Dendritic cell treated with granulocyte-macrophage colony-stimulating factor and Interleukin-4, amounts not matched to agents 40 ng/mL and 50 ng/mL, for 4 days (primary cell): ENCODE results near the gene SAMD4A.
A peak's percentile ranks its signal among the peaks of the same experiment; 100 is the strongest.
"Not testable (repeated sequence)": the region's sequence is repeated elsewhere in the genome, so short reads cannot be mapped to it uniquely, and the experiment has no call there.

Source experiments
- H3K27ac Mint-ChIP-seq: one replicate; pipeline ENCODE4 v1.8.0; 2022; ENCODE audit warnings: mild to moderate bottlenecking, mixed read lengths
- H3K27me3 Mint-ChIP-seq: one replicate; pipeline ENCODE4 v1.8.0; 2022; ENCODE audit warnings: mild to moderate bottlenecking, mixed read lengths
- H3K36me3 Mint-ChIP-seq: one replicate; pipeline ENCODE4 v1.8.0; 2022; ENCODE audit warnings: low read depth, mixed read lengths
- H3K4me1 Mint-ChIP-seq: one replicate; pipeline ENCODE4 v1.8.0; 2022; ENCODE audit warnings: low read depth, mixed read lengths
- H3K4me3 Mint-ChIP-seq: one replicate; pipeline ENCODE4 v1.8.0; 2022; ENCODE audit warnings: mild to moderate bottlenecking, moderate library complexity, mixed read lengths
- H3K9me3 Mint-ChIP-seq: one replicate; pipeline ENCODE4 v1.8.0; 2022; ENCODE audit warnings: mixed read lengths
- intact Hi-C: fragments of 100-400 bp; cut with micrococcal nuclease; formaldehyde crosslinking; loops from one replicate; pipeline ENCODE4 v1.15.0; 2022

SAMD4A gene

GRCh38 chr14:54622192-54622958 lies 55.4 kb downstream of the SAMD4A start:
- intact Hi-C loops: no loop called here
- no peaks in the 10 kb centered on the region for H3K9me3 Mint-ChIP-seq
- peaks cover 11% of the 10 kb centered on the region for H3K4me1 Mint-ChIP-seq
- no peak overlapping the region for H3K27ac Mint-ChIP-seq
- H3K36me3 Mint-ChIP-seq: no peaks in the 10 kb centered on the region
- H3K4me3 Mint-ChIP-seq: no peak overlapping the region
- no peaks in the 10 kb centered on the region for H3K27me3 Mint-ChIP-seq

- Mint-ChIP-seq H3K9me3 (no peaks in the 10 kb centered on the region), H3K27me3 (no peaks in the 10 kb centered on the region), H3K27ac (no peak overlapping the region), H3K4me3 (no peak overlapping the region), H3K36me3 (no peaks in the 10 kb centered on the region), H3K4me1 (peaks cover 22% of the 10 kb centered on the region)
- intact Hi-C loops: no loop called here
Observed at GRCh38 chr14:54623279-54624004, 56.5 kb downstream of the SAMD4A start.

- intact Hi-C loops, H3K36me3 Mint-ChIP-seq, H3K27ac Mint-ChIP-seq, H3K9me3 Mint-ChIP-seq, H3K27me3 Mint-ChIP-seq, H3K4me3 Mint-ChIP-seq: not testable (repeated sequence)
- peaks cover 27% of the 10 kb centered on the region for H3K4me1 Mint-ChIP-seq
Observed at GRCh38 chr14:54624005-54624358, 57.1 kb downstream of the SAMD4A start.

GRCh38 chr14:54625112-54625511 lies 58.2 kb downstream of the SAMD4A start:
- intact Hi-C loops: no loop called here
- Mint-ChIP-seq H3K4me1 (peaks cover 35% of the 10 kb centered on the region), H3K27ac (no peak overlapping the region), H3K27me3 (no peaks in the 10 kb centered on the region), H3K4me3 (no peak overlapping the region), H3K9me3 (no peaks in the 10 kb centered on the region), H3K36me3 (no peaks in the 10 kb centered on the region)

GRCh38 chr14:54627219-54627539 lies 60.3 kb downstream of the SAMD4A start:
- intact Hi-C loops: no loop called here
- Mint-ChIP-seq H3K36me3 (no peaks in the 10 kb centered on the region), H3K4me3 (no peak overlapping the region), H3K9me3 (peaks cover 2% of the 10 kb centered on the region), H3K27me3 (no peaks in the 10 kb centered on the region), H3K27ac (peak overlapping the region; percentile 83), H3K4me1 (peaks cover 40% of the 10 kb centered on the region)

GRCh38 chr14:54627540-54628363 lies 60.8 kb downstream of the SAMD4A start:
- Mint-ChIP-seq H3K27me3 (no peaks in the 10 kb centered on the region), H3K4me1 (peaks cover 40% of the 10 kb centered on the region), H3K9me3 (peaks cover 6% of the 10 kb centered on the region), H3K27ac (peak overlapping the region; percentile 83), H3K4me3 (peak overlapping the region; percentile 34), H3K36me3 (no peaks in the 10 kb centered on the region)
- intact Hi-C loops: no loop called here

GRCh38 chr14:54629183-54629582 lies 62.3 kb downstream of the SAMD4A start:
- H3K27me3 Mint-ChIP-seq: no peaks in the 10 kb centered on the region
- no peak overlapping the region for H3K27ac Mint-ChIP-seq
- peaks cover 40% of the 10 kb centered on the region for H3K4me1 Mint-ChIP-seq
- intact Hi-C loops: no loop called here
- H3K36me3 Mint-ChIP-seq: no peaks in the 10 kb centered on the region
- H3K4me3 Mint-ChIP-seq: no peak overlapping the region
- H3K9me3 Mint-ChIP-seq: peaks cover 6% of the 10 kb centered on the region

GRCh38 chr14:54629635-54630360 lies 62.9 kb downstream of the SAMD4A start:
- H3K27ac Mint-ChIP-seq: no peak overlapping the region
- H3K27me3 Mint-ChIP-seq: no peaks in the 10 kb centered on the region
- peaks cover 40% of the 10 kb centered on the region for H3K4me1 Mint-ChIP-seq
- H3K9me3 Mint-ChIP-seq: peaks cover 6% of the 10 kb centered on the region
- intact Hi-C loops: no loop called here
- H3K36me3 Mint-ChIP-seq: no peaks in the 10 kb centered on the region
- H3K4me3 Mint-ChIP-seq: no peak overlapping the region

GRCh38 chr14:54631016-54631415 lies 64.1 kb downstream of the SAMD4A start:
- H3K9me3 Mint-ChIP-seq: peaks cover 6% of the 10 kb centered on the region
- intact Hi-C loops: no loop called here
- H3K4me3 Mint-ChIP-seq: no peak overlapping the region
- H3K27ac Mint-ChIP-seq: no peak overlapping the region
- H3K4me1 Mint-ChIP-seq: peaks cover 35% of the 10 kb centered on the region
- H3K27me3 Mint-ChIP-seq: no peaks in the 10 kb centered on the region
- H3K36me3 Mint-ChIP-seq: no peaks in the 10 kb centered on the region

GRCh38 chr14:54632452-54632851 lies 65.5 kb downstream of the SAMD4A start:
- no peaks in the 10 kb centered on the region for H3K36me3 Mint-ChIP-seq
- no peaks in the 10 kb centered on the region for H3K27me3 Mint-ChIP-seq
- H3K4me3 Mint-ChIP-seq: no peak overlapping the region
- H3K27ac Mint-ChIP-seq: no peak overlapping the region
- intact Hi-C loops: no loop called here
- H3K4me1 Mint-ChIP-seq: peaks cover 28% of the 10 kb centered on the region
- H3K9me3 Mint-ChIP-seq: peaks cover 6% of the 10 kb centered on the region

GRCh38 chr14:54633076-54633475 lies 66.1 kb downstream of the SAMD4A start:
- H3K9me3 Mint-ChIP-seq: peaks cover 6% of the 10 kb centered on the region
- intact Hi-C loops: no loop called here
- H3K36me3 Mint-ChIP-seq: no peaks in the 10 kb centered on the region
- peaks cover 22% of the 10 kb centered on the region for H3K4me1 Mint-ChIP-seq
- no peaks in the 10 kb centered on the region for H3K27me3 Mint-ChIP-seq
- H3K27ac Mint-ChIP-seq: no peak overlapping the region
- H3K4me3 Mint-ChIP-seq: no peak overlapping the region

GRCh38 chr14:54637270-54638134 lies 70.6 kb downstream of the SAMD4A start:
- intact Hi-C loops: no loop called here
- Mint-ChIP-seq H3K27me3 (peaks cover 2% of the 10 kb centered on the region), H3K27ac (no peak overlapping the region), H3K36me3 (no peaks in the 10 kb centered on the region), H3K4me1 (no peaks in the 10 kb centered on the region), H3K9me3 (peaks cover 2% of the 10 kb centered on the region), H3K4me3 (no peak overlapping the region)

GRCh38 chr14:54638135-54638446 lies 71.2 kb downstream of the SAMD4A start:
- H3K9me3 Mint-ChIP-seq: no peaks in the 10 kb centered on the region
- peaks cover 2% of the 10 kb centered on the region for H3K27me3 Mint-ChIP-seq
- no peak overlapping the region for H3K27ac Mint-ChIP-seq
- intact Hi-C loops: no loop called here
- no peaks in the 10 kb centered on the region for H3K4me1 Mint-ChIP-seq
- no peak overlapping the region for H3K4me3 Mint-ChIP-seq
- H3K36me3 Mint-ChIP-seq: no peaks in the 10 kb centered on the region
